ENCODE results near the gene LHFPL2.
"Not testable (repeated sequence)": the region's sequence is repeated elsewhere in the genome, so short reads cannot be mapped to it uniquely, and the experiment has no call there.

The LHFPL2 gene

GRCh38 chr5:78648359-78649210 is at the start of gene LHFPL2:
TSS of gene LHFPL2 (minus strand) at chr5:78648772. CDS start at chr5:78510213, 138,559 bp downstream.
- H3K9me3 Mint-ChIP-seq, result no peaks in the 10 kb centered on the region
- H3K27me3 Mint-ChIP-seq, result peaks cover 48% of the 10 kb centered on the region
- H3K36me3 Mint-ChIP-seq (ENCODE audit: low read depth), result no peaks in the 10 kb centered on the region
- peak within 1 kb of the TSS; percentile 60 for H3K27ac Mint-ChIP-seq
- peaks cover 18% of the 10 kb centered on the region for H3K4me1 Mint-ChIP-seq (ENCODE audit: low read depth)
- peak within 1 kb of the TSS; percentile 76 for H3K4me3 Mint-ChIP-seq

- peaks cover 9% of the 10 kb centered on the region for H3K27me3 Mint-ChIP-seq
- peaks cover 4% of the 10 kb centered on the region for H3K36me3 Mint-ChIP-seq (ENCODE audit: low read depth)
- H3K27ac Mint-ChIP-seq, result no peak overlapping the region
- no peak overlapping the region for H3K4me3 Mint-ChIP-seq
- no peaks in the 10 kb centered on the region for H3K4me1 Mint-ChIP-seq (ENCODE audit: low read depth)
- H3K9me3 Mint-ChIP-seq, result peaks cover 7% of the 10 kb centered on the region
Observed at GRCh38 chr5:78696637-78697036, 48.1 kb upstream of the LHFPL2 start.

GRCh38 chr5:78696052-78696451 is 47.5 kb upstream of the LHFPL2 start:
- H3K36me3 Mint-ChIP-seq (ENCODE audit: low read depth); H3K4me1 Mint-ChIP-seq (ENCODE audit: low read depth); H3K9me3 Mint-ChIP-seq; H3K4me3 Mint-ChIP-seq; H3K27ac Mint-ChIP-seq; H3K27me3 Mint-ChIP-seq: not testable (repeated sequence)

GRCh38 chr5:78693339-78693738 is 44.8 kb upstream of the LHFPL2 start:
- Mint-ChIP-seq H3K27ac (no peak overlapping the region), H3K4me1 (ENCODE audit: low read depth) (no peaks in the 10 kb centered on the region), H3K4me3 (no peak overlapping the region), H3K27me3 (peaks cover 9% of the 10 kb centered on the region), H3K36me3 (ENCODE audit: low read depth) (peaks cover 4% of the 10 kb centered on the region), H3K9me3 (peaks cover 7% of the 10 kb centered on the region)

GRCh38 chr5:78691084-78691960 is 42.8 kb upstream of the LHFPL2 start:
- Mint-ChIP-seq H3K9me3 (peaks cover 7% of the 10 kb centered on the region), H3K36me3 (ENCODE audit: low read depth) (peaks cover 4% of the 10 kb centered on the region), H3K27ac (no peak overlapping the region), H3K4me3 (no peak overlapping the region), H3K27me3 (peaks cover 9% of the 10 kb centered on the region), H3K4me1 (ENCODE audit: low read depth) (no peaks in the 10 kb centered on the region)

- H3K4me1 Mint-ChIP-seq (ENCODE audit: low read depth), result no peaks in the 10 kb centered on the region
- no peak overlapping the region for H3K27ac Mint-ChIP-seq
Observed at GRCh38 chr5:78690253-78690972, 41.8 kb upstream of the LHFPL2 start.

GRCh38 chr5:78689540-78690252 is 41.1 kb upstream of the LHFPL2 start:
- no peaks in the 10 kb centered on the region for H3K4me1 Mint-ChIP-seq (ENCODE audit: low read depth)
- no peak overlapping the region for H3K4me3 Mint-ChIP-seq
- H3K9me3 Mint-ChIP-seq, result peaks cover 7% of the 10 kb centered on the region
- peaks cover 4% of the 10 kb centered on the region for H3K36me3 Mint-ChIP-seq (ENCODE audit: low read depth)
- peaks cover 9% of the 10 kb centered on the region for H3K27me3 Mint-ChIP-seq
- no peak overlapping the region for H3K27ac Mint-ChIP-seq

More at GRCh38 chr5:78690253-78690972, 41.8 kb upstream of the LHFPL2 start:
- peaks cover 4% of the 10 kb centered on the region for H3K36me3 Mint-ChIP-seq (ENCODE audit: low read depth)
- no peak overlapping the region for H3K4me3 Mint-ChIP-seq
- H3K9me3 Mint-ChIP-seq, result peaks cover 7% of the 10 kb centered on the region
- peaks cover 9% of the 10 kb centered on the region for H3K27me3 Mint-ChIP-seq

- H3K36me3 Mint-ChIP-seq (ENCODE audit: low read depth); H3K27me3 Mint-ChIP-seq; H3K4me1 Mint-ChIP-seq (ENCODE audit: low read depth); H3K27ac Mint-ChIP-seq; H3K9me3 Mint-ChIP-seq; H3K4me3 Mint-ChIP-seq: not testable (repeated sequence)
Observed at GRCh38 chr5:78687514-78687913, 38.9 kb upstream of the LHFPL2 start.

- H3K4me1 Mint-ChIP-seq (ENCODE audit: low read depth); H3K4me3 Mint-ChIP-seq; H3K27me3 Mint-ChIP-seq; H3K9me3 Mint-ChIP-seq; H3K36me3 Mint-ChIP-seq (ENCODE audit: low read depth); H3K27ac Mint-ChIP-seq: not testable (repeated sequence)
Observed at GRCh38 chr5:78683905-78684304, 35.3 kb upstream of the LHFPL2 start.

- Mint-ChIP-seq H3K9me3 (no peaks in the 10 kb centered on the region), H3K27me3 (peaks cover 9% of the 10 kb centered on the region), H3K4me3 (no peak overlapping the region), H3K36me3 (ENCODE audit: low read depth) (no peaks in the 10 kb centered on the region), H3K27ac (no peak overlapping the region), H3K4me1 (ENCODE audit: low read depth) (no peaks in the 10 kb centered on the region)
Observed at GRCh38 chr5:78679905-78680304, 31.3 kb upstream of the LHFPL2 start.

GRCh38 chr5:78677777-78678668 is 29.5 kb upstream of the LHFPL2 start:
- Mint-ChIP-seq H3K9me3 (no peaks in the 10 kb centered on the region), H3K4me1 (ENCODE audit: low read depth) (no peaks in the 10 kb centered on the region), H3K4me3 (no peak overlapping the region), H3K36me3 (ENCODE audit: low read depth) (no peaks in the 10 kb centered on the region), H3K27ac (no peak overlapping the region), H3K27me3 (peaks cover 3% of the 10 kb centered on the region)

- Mint-ChIP-seq H3K4me3 (no peak overlapping the region), H3K9me3 (no peaks in the 10 kb centered on the region), H3K36me3 (ENCODE audit: low read depth) (no peaks in the 10 kb centered on the region), H3K27me3 (no peaks in the 10 kb centered on the region), H3K4me1 (ENCODE audit: low read depth) (no peaks in the 10 kb centered on the region), H3K27ac (no peak overlapping the region)
Observed at GRCh38 chr5:78675956-78676730, 27.6 kb upstream of the LHFPL2 start.

- H3K27ac Mint-ChIP-seq; H3K4me1 Mint-ChIP-seq (ENCODE audit: low read depth); H3K36me3 Mint-ChIP-seq (ENCODE audit: low read depth); H3K4me3 Mint-ChIP-seq; H3K27me3 Mint-ChIP-seq; H3K9me3 Mint-ChIP-seq: not testable (repeated sequence)
Observed at GRCh38 chr5:78673827-78674226, 25.3 kb upstream of the LHFPL2 start.
